Pancreas (tissue), 10 donors: ENCODE measurements around the gene NES. TPM values are rescaled to one million over a fixed set of nuclear protein-coding genes. Genes with fewer than 3 reads are reported as not detected.
A peak's percentile ranks its signal among the peaks of the same experiment; 100 is the strongest.

ENCODE experiments used
- ATAC-seq, 4 donors: fragments of 200-7000 bp; cut with Tn5 transposase; one replicate each; pipeline versions ENCODE4 v1.8.0 to v1.9.1; 2020; ENCODE audit warnings: mild to moderate bottlenecking in 4 of 4, moderate library complexity in 4 of 4
- DNase-seq, 6 donors: peaks; one replicate each; pipeline ENCODE4 v3.0.0-alpha.2; 2020
- FAIRE-seq: peaks from 2 replicates; lab custom pipeline; 2012; peaks lifted over from hg19 to GRCh38; lab: Jason Lieb, UNC
- H3K27ac ChIP-seq, 4 donors: fragments of 200-600 bp; sonication (generic); 1 replicate in 3 of 4; 2 replicates in 1 of 4; pipeline versions ENCODE4 v1.5.0 to v1.8.0; 2020
- H3K27me3 ChIP-seq, 4 donors: fragments of 200-600 bp; one replicate each; pipeline ENCODE4 v1.8.0; 2021
- H3K36me3 ChIP-seq, 3 donors: fragments of 200-600 bp; sonication (generic) in 1 of 3; one replicate each; pipeline versions ENCODE4 v1.5.0 to v1.8.0; 2020 to 2021
- H3K4me1 ChIP-seq, 3 donors: fragments of 200-600 bp; one replicate each; pipeline ENCODE4 v1.8.0; 2021
- H3K4me3 ChIP-seq, 4 donors: fragments of 200-600 bp; sonication (generic) in 2 of 4; one replicate each; pipeline versions ENCODE4 v1.5.0 to v1.8.0; 2020 to 2021
- H3K9me3 ChIP-seq, 4 donors: fragments of 200-600 bp; one replicate each; pipeline ENCODE4 v1.8.0; 2021
- WGBS, 2 donors: extraction: QIAGEN DNeasy Blood & Tissue Kit; methylation state at CpG; one replicate each; pipeline ENCODE4 v1.1.7; 2013; 5-methylcytosine and 5-hydroxymethylcytosine counted together
- intact Hi-C, 3 donors: fragments of 100-400 bp; cut with DNase I; formaldehyde crosslinking; loops; one replicate each; pipeline versions ENCODE4 v1.11.1 to v1.14.2; 2022
- polyA plus RNA-seq, 2 donors: library from polyadenylated mRNA; stranded (reverse); fragments of 200-250 nt; gene quantifications; one replicate each; pipeline ENCODE4 v1.2.3, GENCODE V29; 2013
- total RNA-seq, 6 donors: library from RNA; stranded (reverse); fragmentation: NEBNext Ultra II Directional in 4 of 6; extraction: Animal tissue kit (Norgen Biotek cat#: 25700) in 4 of 6; gene quantifications; one replicate each; pipeline versions ENCODE4 v1.2.1 to v1.2.4, GENCODE V29; 2021 to 2023
- TF ChIP-seq, protein P1 (sequence below), 4 donors: fragments of 200-600 bp; sonication (generic) in 3 of 4; IDR thresholded peaks; one replicate each; pipeline versions ENCODE4 v1.5.0 to v1.8.0; 2021; ENCODE audit warnings: antibody characterized with exemption in 4 of 4
- donor health status: healthy with polysubstance abuse.
- donor health status: DM: no; HTN: no; CAD: no; lungs with moderate emphysema.
- donor health status: DM: no; HTN: no; CAD: no.
- donor health status: control.
- donor health status: control.
- donor health status: Bipolar disorder and iron deficiency.
- donor health status: DM: yes; HTN: yes; CAD: no.
- donor health status: DM: no; HTN: no; CAD: no.
- donor health status: DM: no; HTN: no; CAD: no.
- donor health status: DM: yes; HTN: yes; CAD: no.

Gene NES
- total and polyA plus RNA-seq, 8 donors = 1.1 to 7.6 (median 3.7) TPM

DNA sequence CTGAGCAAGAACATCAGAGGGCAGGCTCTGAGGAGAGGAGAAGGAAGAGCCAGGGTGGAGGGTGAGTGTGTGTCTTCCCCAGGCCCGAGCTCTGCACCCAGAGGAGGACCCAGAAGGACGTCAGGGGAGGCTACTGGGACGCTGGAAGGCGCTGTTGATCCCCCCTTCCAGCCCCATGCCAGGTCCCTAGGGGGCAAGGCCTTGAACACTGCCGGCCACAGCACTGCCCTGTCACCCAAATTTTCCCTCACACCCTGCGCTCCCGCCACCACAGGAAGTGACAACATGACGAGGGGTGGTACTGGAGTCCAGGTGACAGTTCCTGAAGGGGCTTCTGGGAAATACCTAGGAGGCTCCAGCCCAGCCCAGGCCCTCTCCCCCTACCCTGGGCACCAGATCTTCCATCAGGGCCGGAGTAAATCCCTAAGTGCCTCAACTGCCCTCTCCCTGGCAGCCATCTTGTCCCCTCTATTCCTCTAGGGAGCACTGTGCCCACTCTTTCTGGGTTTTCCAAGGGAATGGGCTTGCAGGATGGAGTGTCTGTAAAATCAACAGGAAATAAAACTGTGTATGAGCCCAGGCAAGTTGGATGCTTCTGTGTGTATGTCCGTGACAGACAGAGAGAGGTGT lies 18.1 kb downstream of the NES start:
- DNase-seq = no peak
- Histone ChIP-seq H3K4me1 (peaks cover 5 to 24% (median 10%) of the 10 kb centered on the region in 3 donors), H3K4me3 (no peak overlapping the region), H3K36me3 (no peaks in the 10 kb centered on the region), H3K27me3 (peaks cover 0 to 6% (median 0%) of the 10 kb centered on the region in 4 donors), H3K27ac (no peak overlapping the region), H3K9me3 (no peaks in the 10 kb centered on the region)
- TF ChIP-seq, protein P1, sequence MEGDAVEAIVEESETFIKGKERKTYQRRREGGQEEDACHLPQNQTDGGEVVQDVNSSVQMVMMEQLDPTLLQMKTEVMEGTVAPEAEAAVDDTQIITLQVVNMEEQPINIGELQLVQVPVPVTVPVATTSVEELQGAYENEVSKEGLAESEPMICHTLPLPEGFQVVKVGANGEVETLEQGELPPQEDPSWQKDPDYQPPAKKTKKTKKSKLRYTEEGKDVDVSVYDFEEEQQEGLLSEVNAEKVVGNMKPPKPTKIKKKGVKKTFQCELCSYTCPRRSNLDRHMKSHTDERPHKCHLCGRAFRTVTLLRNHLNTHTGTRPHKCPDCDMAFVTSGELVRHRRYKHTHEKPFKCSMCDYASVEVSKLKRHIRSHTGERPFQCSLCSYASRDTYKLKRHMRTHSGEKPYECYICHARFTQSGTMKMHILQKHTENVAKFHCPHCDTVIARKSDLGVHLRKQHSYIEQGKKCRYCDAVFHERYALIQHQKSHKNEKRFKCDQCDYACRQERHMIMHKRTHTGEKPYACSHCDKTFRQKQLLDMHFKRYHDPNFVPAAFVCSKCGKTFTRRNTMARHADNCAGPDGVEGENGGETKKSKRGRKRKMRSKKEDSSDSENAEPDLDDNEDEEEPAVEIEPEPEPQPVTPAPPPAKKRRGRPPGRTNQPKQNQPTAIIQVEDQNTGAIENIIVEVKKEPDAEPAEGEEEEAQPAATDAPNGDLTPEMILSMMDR (IDR thresholded peaks at IDR 0.05) = no peak
- no peak for FAIRE-seq
- WGBS, 2 donors = 57 to 61% methylated on average over 10 of the region's 10 CpGs
- no peak for ATAC-seq
- intact Hi-C loops = loop anchor here in 2 of 3 donors (2.0 to 5.0 kb wide), 2 partner anchors 34 to 37 kb away; no protein-coding TSS in a partner anchor

DNA sequence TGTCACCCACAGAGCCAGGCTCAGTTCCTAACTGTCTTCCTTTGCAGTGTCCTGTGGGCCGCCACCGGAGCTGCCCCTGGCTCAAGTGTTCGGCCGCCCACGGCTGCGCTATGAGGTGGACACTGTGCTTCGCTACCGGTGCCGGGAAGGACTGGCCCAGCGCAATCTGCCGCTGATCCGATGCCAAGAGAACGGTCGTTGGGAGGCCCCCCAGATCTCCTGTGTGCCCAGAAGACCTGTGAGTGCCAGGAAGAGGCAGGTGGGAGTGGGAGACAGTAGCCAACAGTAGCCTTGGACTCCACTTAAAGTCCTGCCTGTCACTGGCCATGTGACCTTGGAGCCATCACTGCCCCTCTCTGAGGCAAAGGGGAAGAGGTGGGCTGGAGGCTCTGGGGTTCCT lies 18.7 kb downstream of the NES start:
- 62 to 76% methylated on average over 14 of the region's 14 CpGs for WGBS, 2 donors
- TF ChIP-seq, protein P1 (IDR thresholded peaks at IDR 0.05) = no peak
- DNase-seq = peak in 1 of 6 donors; percentile 48

DNA sequence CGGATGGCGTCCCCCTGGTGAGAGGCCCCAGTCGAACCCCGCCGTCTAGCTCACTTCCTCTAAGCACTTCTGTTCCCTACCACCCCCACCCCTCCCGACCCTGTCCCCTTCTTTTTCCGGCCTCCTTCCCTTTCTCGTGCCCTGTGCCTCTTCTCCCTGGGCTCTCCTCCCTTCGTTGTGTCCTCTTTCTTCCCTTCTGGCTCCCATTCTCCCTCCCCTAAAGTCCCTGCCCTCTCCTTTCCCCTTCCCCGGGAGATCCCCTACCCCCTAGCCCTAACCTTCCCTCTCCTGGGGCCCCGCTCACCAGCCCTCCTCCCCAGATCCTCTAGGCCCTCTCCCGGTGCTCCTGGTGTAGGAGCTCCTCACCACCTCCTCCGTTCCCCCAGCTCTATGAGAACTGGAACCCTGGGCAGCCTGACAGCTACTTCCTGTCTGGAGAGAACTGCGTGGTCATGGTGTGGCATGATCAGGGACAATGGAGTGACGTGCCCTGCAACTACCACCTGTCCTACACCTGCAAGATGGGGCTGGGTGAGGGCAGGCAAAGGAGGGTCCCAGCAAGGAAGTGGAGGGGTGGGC lies 19.4 kb downstream of the NES start:
- Histone ChIP-seq H3K9me3 (no peaks in the 10 kb centered on the region), H3K27ac (no peak overlapping the region), H3K36me3 (no peaks in the 10 kb centered on the region), H3K27me3 (peaks cover 0 to 6% (median 0%) of the 10 kb centered on the region in 4 donors), H3K4me1 (peaks cover 5 to 24% (median 10%) of the 10 kb centered on the region in 3 donors), H3K4me3 (peak overlapping the region in 1 of 4 donors; percentile 18)
- TF ChIP-seq, protein P1 (IDR thresholded peaks at IDR 0.05) = peak in 1 of 4 donors; percentile 4
- WGBS, 2 donors = 16% methylated on average over 15 of the region's 15 CpGs
- FAIRE-seq = no peak
- intact Hi-C loops = loop anchor here in 2 of 3 donors (2.0 to 5.0 kb wide), 2 partner anchors 33 to 36 kb away; no protein-coding TSS in a partner anchor
- no peak for DNase-seq
- no peak for ATAC-seq

More for the DNA sequence above, 18.7 kb downstream of the NES start:
- H3K9me3 ChIP-seq = no peaks in the 10 kb centered on the region
- ATAC-seq (no peak), FAIRE-seq (no peak)
- peaks cover 0 to 6% (median 0%) of the 10 kb centered on the region in 4 donors for H3K27me3 ChIP-seq
- H3K4me1 ChIP-seq = peaks cover 5 to 24% (median 10%) of the 10 kb centered on the region in 3 donors
- H3K27ac ChIP-seq = no peak overlapping the region
- no peak overlapping the region for H3K4me3 ChIP-seq
- no peaks in the 10 kb centered on the region for H3K36me3 ChIP-seq
- intact Hi-C loops = loop anchor here in 2 of 3 donors (2.0 to 5.0 kb wide), 2 partner anchors 34 to 36 kb away; no protein-coding TSS in a partner anchor

DNA sequence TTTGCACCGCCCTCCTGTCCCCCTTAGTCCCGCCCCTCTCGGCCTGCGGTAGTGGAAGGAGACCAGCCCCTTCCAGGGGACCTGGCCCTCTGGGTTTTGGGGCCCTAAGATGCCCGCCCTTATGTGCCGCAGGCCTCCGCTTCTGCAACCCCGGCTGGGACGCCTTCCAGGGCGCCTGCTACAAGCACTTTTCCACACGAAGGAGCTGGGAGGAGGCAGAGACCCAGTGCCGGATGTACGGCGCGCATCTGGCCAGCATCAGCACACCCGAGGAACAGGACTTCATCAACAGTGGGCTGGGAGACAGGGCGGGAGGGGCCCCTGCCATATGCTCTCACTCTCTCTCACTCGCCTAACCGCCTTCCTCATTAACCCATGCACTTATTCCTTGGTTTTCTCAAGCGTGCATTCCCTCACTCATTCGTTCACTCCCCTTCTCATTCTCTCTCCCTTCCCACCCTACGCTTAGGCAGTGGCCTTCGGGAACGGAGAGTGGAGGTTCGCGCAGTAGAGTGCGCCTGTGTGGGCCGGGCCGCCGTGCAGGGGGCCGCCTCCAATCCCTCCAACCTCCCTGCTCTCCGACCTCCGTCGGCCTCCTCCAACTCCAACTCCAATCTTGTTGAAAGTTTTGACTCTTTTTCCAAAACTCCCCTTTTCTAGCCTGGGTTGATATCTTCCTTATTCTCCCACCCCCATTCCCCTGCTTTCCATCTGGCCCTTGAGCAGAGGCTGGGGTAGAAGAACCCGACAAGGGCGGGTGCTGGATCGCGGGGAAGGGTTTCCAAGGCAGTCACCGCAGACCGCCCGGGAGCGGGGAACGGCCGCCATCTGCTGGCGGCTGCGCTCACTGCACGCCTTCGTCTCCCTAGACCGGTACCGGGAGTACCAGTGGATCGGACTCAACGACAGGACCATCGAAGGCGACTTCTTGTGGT lies 20.1 kb downstream of the NES start:
- Histone ChIP-seq H3K27me3 (peaks cover 0 to 6% (median 0%) of the 10 kb centered on the region in 4 donors), H3K27ac (no peak overlapping the region), H3K36me3 (no peaks in the 10 kb centered on the region), H3K4me3 (peak overlapping the region in 1 of 4 donors; percentile 18), H3K4me1 (peaks cover 5 to 24% (median 10%) of the 10 kb centered on the region in 3 donors), H3K9me3 (no peaks in the 10 kb centered on the region)
- DNase-seq (peak; percentile 40 to 90 (median 81)), FAIRE-seq (no peak), ATAC-seq (peak; percentile 50 to 72 (median 64))
- 4 to 5% methylated on average over 53 to 54 of the region's 54 CpGs for WGBS, 2 donors
- TF ChIP-seq, protein P1 (IDR thresholded peaks at IDR 0.05) = peak; percentile 86 to 94 (median 92)
- intact Hi-C loops = loop anchor here in 1 of 3 donors (5.0 kb wide), 1 partner anchor 35 kb away; no protein-coding TSS in a partner anchor
